Measurements from ENCODE around the gene DNAH2. TPM values are rescaled to one million over a fixed set of nuclear protein-coding genes. Genes with fewer than 3 reads are reported as not detected.

Gene DNAH2
- total and polyA plus RNA-seq, 2 of the 13 experiments (the other 11 are each of a cell fraction or from before 2014, with no cell fraction given): not detected

DNA sequence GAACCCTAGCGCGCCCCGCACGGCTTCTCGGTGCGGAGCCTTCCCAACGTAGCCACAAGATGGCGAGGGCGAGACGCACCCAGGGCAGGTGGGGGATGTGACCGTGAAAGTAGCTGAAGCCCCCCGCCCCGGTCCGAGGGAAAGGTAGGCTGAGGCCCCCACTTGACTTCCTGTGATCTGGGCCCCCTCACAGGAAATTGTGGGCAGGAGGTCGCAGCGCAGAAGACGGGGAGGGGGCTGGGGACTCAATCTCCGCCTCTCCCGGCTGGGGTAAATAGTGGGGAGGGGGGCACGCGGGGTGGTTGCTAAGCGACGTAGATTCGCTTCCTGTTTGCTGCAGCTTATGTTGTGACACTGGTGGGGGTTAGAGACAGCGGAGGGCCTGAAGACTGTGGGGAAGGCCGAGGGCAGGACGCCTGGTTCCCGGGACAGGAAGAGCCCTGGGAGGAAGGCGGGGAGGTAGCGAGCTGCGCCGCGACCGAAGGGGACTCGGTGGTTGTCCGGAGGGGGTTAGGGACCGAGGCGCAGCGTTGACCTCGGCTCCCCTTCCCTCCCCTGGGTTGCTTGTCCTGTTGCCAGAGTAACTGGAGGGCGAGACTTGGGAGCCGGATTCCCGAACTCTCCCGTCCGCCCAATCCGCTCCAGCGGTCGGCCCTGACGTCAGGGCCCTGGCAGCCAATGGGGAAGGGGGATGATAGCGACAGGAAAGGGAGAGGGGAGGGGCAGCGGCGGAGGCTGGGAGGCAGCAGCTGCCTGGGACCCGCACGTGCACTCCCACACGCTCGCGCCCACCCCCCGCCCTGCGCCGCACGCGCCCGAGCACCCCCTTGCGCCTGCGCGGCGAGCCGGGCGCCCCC lies 117.6 kb downstream of the DNAH2 start (continued):
- TF ChIP-seq, protein P1, sequence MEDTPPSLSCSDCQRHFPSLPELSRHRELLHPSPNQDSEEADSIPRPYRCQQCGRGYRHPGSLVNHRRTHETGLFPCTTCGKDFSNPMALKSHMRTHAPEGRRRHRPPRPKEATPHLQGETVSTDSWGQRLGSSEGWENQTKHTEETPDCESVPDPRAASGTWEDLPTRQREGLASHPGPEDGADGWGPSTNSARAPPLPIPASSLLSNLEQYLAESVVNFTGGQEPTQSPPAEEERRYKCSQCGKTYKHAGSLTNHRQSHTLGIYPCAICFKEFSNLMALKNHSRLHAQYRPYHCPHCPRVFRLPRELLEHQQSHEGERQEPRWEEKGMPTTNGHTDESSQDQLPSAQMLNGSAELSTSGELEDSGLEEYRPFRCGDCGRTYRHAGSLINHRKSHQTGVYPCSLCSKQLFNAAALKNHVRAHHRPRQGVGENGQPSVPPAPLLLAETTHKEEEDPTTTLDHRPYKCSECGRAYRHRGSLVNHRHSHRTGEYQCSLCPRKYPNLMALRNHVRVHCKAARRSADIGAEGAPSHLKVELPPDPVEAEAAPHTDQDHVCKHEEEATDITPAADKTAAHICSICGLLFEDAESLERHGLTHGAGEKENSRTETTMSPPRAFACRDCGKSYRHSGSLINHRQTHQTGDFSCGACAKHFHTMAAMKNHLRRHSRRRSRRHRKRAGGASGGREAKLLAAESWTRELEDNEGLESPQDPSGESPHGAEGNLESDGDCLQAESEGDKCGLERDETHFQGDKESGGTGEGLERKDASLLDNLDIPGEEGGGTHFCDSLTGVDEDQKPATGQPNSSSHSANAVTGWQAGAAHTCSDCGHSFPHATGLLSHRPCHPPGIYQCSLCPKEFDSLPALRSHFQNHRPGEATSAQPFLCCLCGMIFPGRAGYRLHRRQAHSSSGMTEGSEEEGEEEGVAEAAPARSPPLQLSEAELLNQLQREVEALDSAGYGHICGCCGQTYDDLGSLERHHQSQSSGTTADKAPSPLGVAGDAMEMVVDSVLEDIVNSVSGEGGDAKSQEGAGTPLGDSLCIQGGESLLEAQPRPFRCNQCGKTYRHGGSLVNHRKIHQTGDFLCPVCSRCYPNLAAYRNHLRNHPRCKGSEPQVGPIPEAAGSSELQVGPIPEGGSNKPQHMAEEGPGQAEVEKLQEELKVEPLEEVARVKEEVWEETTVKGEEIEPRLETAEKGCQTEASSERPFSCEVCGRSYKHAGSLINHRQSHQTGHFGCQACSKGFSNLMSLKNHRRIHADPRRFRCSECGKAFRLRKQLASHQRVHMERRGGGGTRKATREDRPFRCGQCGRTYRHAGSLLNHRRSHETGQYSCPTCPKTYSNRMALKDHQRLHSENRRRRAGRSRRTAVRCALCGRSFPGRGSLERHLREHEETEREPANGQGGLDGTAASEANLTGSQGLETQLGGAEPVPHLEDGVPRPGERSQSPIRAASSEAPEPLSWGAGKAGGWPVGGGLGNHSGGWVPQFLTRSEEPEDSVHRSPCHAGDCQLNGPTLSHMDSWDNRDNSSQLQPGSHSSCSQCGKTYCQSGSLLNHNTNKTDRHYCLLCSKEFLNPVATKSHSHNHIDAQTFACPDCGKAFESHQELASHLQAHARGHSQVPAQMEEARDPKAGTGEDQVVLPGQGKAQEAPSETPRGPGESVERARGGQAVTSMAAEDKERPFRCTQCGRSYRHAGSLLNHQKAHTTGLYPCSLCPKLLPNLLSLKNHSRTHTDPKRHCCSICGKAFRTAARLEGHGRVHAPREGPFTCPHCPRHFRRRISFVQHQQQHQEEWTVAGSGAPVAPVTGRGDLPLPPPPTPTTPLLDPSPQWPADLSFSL (CRISPR knock-in tag; IDR thresholded peaks at IDR 0.05): no peak
- TF ChIP-seq ZNF451 (CRISPR knock-in tag; IDR thresholded peaks at IDR 0.05) (no peak), FOXO1 (CRISPR knock-in tag; IDR thresholded peaks at IDR 0.05) (no peak; the same call in 1 of the 2 replicates), DNMT3B (CRISPR knock-in tag; conservative IDR thresholded peaks at IDR 0.05) (no peak), HDAC2 (CRISPR knock-in tag; IDR thresholded peaks at IDR 0.05) (peak; percentile 48; the same call in 1 of the 2 replicates), SSRP1 (CRISPR knock-in tag; IDR thresholded peaks at IDR 0.05) (no peak), THYN1 (CRISPR knock-in tag; IDR thresholded peaks at IDR 0.05; ENCODE audit: borderline replicate concordance, low read depth) (no peak), ZNF138 (CRISPR knock-in tag; IDR thresholded peaks at IDR 0.05; ENCODE audit: low read depth) (no peak), KAT7 (CRISPR knock-in tag; IDR thresholded peaks at IDR 0.05; ENCODE audit: borderline replicate concordance) (0 out of 2 replicates have a peak, but pooled peaks have one; percentile 6)
- TF ChIP-seq, protein P2, sequence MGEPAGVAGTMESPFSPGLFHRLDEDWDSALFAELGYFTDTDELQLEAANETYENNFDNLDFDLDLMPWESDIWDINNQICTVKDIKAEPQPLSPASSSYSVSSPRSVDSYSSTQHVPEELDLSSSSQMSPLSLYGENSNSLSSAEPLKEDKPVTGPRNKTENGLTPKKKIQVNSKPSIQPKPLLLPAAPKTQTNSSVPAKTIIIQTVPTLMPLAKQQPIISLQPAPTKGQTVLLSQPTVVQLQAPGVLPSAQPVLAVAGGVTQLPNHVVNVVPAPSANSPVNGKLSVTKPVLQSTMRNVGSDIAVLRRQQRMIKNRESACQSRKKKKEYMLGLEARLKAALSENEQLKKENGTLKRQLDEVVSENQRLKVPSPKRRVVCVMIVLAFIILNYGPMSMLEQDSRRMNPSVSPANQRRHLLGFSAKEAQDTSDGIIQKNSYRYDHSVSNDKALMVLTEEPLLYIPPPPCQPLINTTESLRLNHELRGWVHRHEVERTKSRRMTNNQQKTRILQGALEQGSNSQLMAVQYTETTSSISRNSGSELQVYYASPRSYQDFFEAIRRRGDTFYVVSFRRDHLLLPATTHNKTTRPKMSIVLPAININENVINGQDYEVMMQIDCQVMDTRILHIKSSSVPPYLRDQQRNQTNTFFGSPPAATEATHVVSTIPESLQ (CRISPR knock-in tag; conservative IDR thresholded peaks at IDR 0.05): no peak
- TF ChIP-seq, protein P3, sequence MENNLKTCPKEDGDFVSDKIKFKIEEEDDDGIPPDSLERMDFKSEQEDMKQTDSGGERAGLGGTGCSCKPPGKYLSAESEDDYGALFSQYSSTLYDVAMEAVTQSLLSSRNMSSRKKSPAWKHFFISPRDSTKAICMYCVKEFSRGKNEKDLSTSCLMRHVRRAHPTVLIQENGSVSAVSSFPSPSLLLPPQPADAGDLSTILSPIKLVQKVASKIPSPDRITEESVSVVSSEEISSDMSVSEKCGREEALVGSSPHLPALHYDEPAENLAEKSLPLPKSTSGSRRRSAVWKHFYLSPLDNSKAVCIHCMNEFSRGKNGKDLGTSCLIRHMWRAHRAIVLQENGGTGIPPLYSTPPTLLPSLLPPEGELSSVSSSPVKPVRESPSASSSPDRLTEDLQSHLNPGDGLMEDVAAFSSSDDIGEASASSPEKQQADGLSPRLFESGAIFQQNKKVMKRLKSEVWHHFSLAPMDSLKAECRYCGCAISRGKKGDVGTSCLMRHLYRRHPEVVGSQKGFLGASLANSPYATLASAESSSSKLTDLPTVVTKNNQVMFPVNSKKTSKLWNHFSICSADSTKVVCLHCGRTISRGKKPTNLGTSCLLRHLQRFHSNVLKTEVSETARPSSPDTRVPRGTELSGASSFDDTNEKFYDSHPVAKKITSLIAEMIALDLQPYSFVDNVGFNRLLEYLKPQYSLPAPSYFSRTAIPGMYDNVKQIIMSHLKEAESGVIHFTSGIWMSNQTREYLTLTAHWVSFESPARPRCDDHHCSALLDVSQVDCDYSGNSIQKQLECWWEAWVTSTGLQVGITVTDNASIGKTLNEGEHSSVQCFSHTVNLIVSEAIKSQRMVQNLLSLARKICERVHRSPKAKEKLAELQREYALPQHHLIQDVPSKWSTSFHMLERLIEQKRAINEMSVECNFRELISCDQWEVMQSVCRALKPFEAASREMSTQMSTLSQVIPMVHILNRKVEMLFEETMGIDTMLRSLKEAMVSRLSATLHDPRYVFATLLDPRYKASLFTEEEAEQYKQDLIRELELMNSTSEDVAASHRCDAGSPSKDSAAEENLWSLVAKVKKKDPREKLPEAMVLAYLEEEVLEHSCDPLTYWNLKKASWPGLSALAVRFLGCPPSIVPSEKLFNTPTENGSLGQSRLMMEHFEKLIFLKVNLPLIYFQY (CRISPR knock-in tag; IDR thresholded peaks at IDR 0.05; ENCODE audit: borderline replicate concordance): no peak
- TF ChIP-seq, protein P4, sequence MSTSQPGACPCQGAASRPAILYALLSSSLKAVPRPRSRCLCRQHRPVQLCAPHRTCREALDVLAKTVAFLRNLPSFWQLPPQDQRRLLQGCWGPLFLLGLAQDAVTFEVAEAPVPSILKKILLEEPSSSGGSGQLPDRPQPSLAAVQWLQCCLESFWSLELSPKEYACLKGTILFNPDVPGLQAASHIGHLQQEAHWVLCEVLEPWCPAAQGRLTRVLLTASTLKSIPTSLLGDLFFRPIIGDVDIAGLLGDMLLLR (CRISPR knock-in tag; IDR thresholded peaks at IDR 0.05): no peak
